CD8-positive, alpha-beta memory T cell (primary cell): Measurements from ENCODE around the gene LIAS. TPM values are rescaled to one million over a fixed set of nuclear protein-coding genes. Genes with fewer than 3 reads are reported as not detected.
"Not testable (repeated sequence)": the region's sequence is repeated elsewhere in the genome, so short reads cannot be mapped to it uniquely, and the experiment has no call there.

ENCODE experiments used
- CTCF ChIA-PET: fragments of 350-600 bp; sonication (Branson Sonifier 250); formaldehyde crosslinking; loops from one replicate; lab custom pipeline; 2021; ENCODE audit warnings: antibody characterized with exemption; lab: Charles Lee
- POLR2A ChIA-PET: fragments of 350-600 bp; sonication (Branson Sonifier 250); formaldehyde crosslinking; loops from one replicate; lab custom pipeline; 2021; ENCODE audit warnings: antibody characterized with exemption; lab: Charles Lee
- DNase-seq, 5 donors: peaks; one replicate each; pipeline versions ENCODE4 v3.0.0 to v3.0.0-alpha.2; 2020 to 2022; ENCODE audit warnings: mixed read lengths in 1 of 5
- H3K27ac ChIP-seq: one replicate; pipeline ENCODE4 v1.7.0; 2013; ENCODE audit warnings: low read depth, mild to moderate bottlenecking, low read length, moderate library complexity
- H3K27me3 ChIP-seq: 2 replicates; pipeline ENCODE4 v1.7.0; 2013; ENCODE audit warnings: low read length, mild to moderate bottlenecking; ENCODE audit not compliant: insufficient read depth, poor library complexity, severe bottlenecking
- H3K36me3 ChIP-seq: 2 replicates; pipeline ENCODE4 v1.7.0; 2013; ENCODE audit warnings: mild to moderate bottlenecking, low read length, moderate library complexity; ENCODE audit not compliant: insufficient read depth
- H3K4me1 ChIP-seq: 2 replicates; pipeline ENCODE4 v1.7.0; 2013; ENCODE audit warnings: mild to moderate bottlenecking, low read length, moderate library complexity; ENCODE audit not compliant: insufficient read depth
- H3K4me3 ChIP-seq: 2 replicates; pipeline ENCODE4 v1.7.0; 2013; ENCODE audit warnings: mild to moderate bottlenecking, low read length
- H3K9me3 ChIP-seq: 2 replicates; pipeline ENCODE4 v1.7.0; 2013; ENCODE audit warnings: mild to moderate bottlenecking, low read length
- H3K27ac Mint-ChIP-seq, 8 donors: one replicate each; pipeline ENCODE4 v1.8.0; 2020 to 2021; ENCODE audit warnings: mixed read lengths in 8 of 8, mild to moderate bottlenecking in 6 of 8, inconsistent platforms in 3 of 8, moderate library complexity in 3 of 8
- H3K27me3 Mint-ChIP-seq, 2 donors: one replicate each; pipeline ENCODE4 v1.8.0; 2020 to 2021; ENCODE audit warnings: mixed read lengths in 2 of 2, mild to moderate bottlenecking in 1 of 2, moderate library complexity in 1 of 2
- H3K36me3 Mint-ChIP-seq, 3 donors: one replicate each; pipeline ENCODE4 v1.8.0; 2020 to 2021; ENCODE audit warnings: mixed read lengths in 3 of 3, inconsistent platforms in 1 of 3, mild to moderate bottlenecking in 1 of 3
- H3K4me1 Mint-ChIP-seq, 3 donors: one replicate each; pipeline ENCODE4 v1.8.0; 2020 to 2021; ENCODE audit warnings: mixed read lengths in 3 of 3, inconsistent platforms in 1 of 3, mild to moderate bottlenecking in 1 of 3
- H3K4me3 Mint-ChIP-seq, 7 donors: one replicate each; pipeline ENCODE4 v1.8.0; 2020 to 2021; ENCODE audit warnings: mixed read lengths in 7 of 7, mild to moderate bottlenecking in 6 of 7, moderate library complexity in 4 of 7, inconsistent platforms in 2 of 7
- H3K9me3 Mint-ChIP-seq, 5 donors: one replicate each; pipeline ENCODE4 v1.8.0; 2020 to 2022; ENCODE audit warnings: mixed read lengths in 5 of 5, mild to moderate bottlenecking in 3 of 5, moderate library complexity in 2 of 5, inconsistent platforms in 1 of 5
- polyA plus RNA-seq: library from polyadenylated mRNA; unstranded; fragments of 300-500 nt; fragmentation: Illumina TruSeq; gene quantifications from one replicate; pipeline ENCODE4 v1.2.3, GENCODE V29; 2021
- total RNA-seq, 2 experiments: library from RNA; stranded (reverse); gene quantifications; one replicate each; pipeline ENCODE4 v1.2.3, GENCODE V29; 2021

Gene LIAS
- total RNA-seq (10 to 100 TPM; 34.0 to 38.0 TPM), polyA plus RNA-seq (13.0 TPM)

GRCh38 chr4:39458505-39459300 lies at the start of gene LIAS, which contains the start of gene RPL9:
LIAS (plus strand) TSS chr4:39459056; CDS start chr4:39459118, 62 bp downstream.
RPL9 (minus strand) TSS chr4:39458922; CDS start chr4:39458439, 483 bp downstream.
- Mint-ChIP-seq H3K9me3 (no peaks in the 10 kb centered on the region), H3K27me3 (no peaks in the 10 kb centered on the region), H3K4me3 (peak within 1 kb of the TSS; percentile 91 to 99 (median 98)), H3K4me1 (peaks cover 38 to 57% (median 57%) of the 10 kb centered on the region in 3 donors), H3K27ac (peak within 1 kb of the TSS; percentile 99 to 100 (median 100)), H3K36me3 (peaks cover 5 to 70% (median 22%) of the 10 kb centered on the region in 3 donors)
- Histone ChIP-seq H3K4me1 (peaks cover 26% of the 10 kb centered on the region), H3K27me3 (no peaks in the 10 kb centered on the region), H3K36me3 (peaks cover 25% of the 10 kb centered on the region), H3K9me3 (no peaks in the 10 kb centered on the region), H3K27ac (peak within 1 kb of the TSS; percentile 99), H3K4me3 (peak within 1 kb of the TSS; percentile 85)
- ChIA-PET POLR2A (interaction anchor here (0.5 to 3.2 kb wide), 12 partner anchors 8 to 413 kb away, joined by 3 to 25 read pairs (median 4); partner anchors contain the start of genes RFC1, SMIM14, UBE2K and UGDH), CTCF (interaction anchor here (0.6 to 2.4 kb wide), 7 partner anchors 10 to 523 kb away, joined by 3 to 14 read pairs (median 4); partner anchors contain the start of genes PDS5A, RFC1 and UBE2K)
- peak; percentile 81 to 97 (median 93) for DNase-seq

GRCh38 chr4:39410415-39410814 lies 48.4 kb upstream of the LIAS start:
- Histone ChIP-seq H3K36me3 (no peaks in the 10 kb centered on the region), H3K9me3 (no peaks in the 10 kb centered on the region), H3K4me3 (no peak overlapping the region), H3K27ac (no peak overlapping the region), H3K4me1 (no peaks in the 10 kb centered on the region), H3K27me3 (no peaks in the 10 kb centered on the region)
- H3K4me3 Mint-ChIP-seq: no peak overlapping the region
- POLR2A ChIA-PET: no interaction called here
- DNase-seq: no peak
- CTCF ChIA-PET: no interaction called here
- no peak overlapping the region for H3K27ac Mint-ChIP-seq
- H3K27me3 Mint-ChIP-seq: peaks cover 0 to 17% of the 10 kb centered on the region in 2 donors
- H3K4me1 Mint-ChIP-seq: no peaks in the 10 kb centered on the region
- no peaks in the 10 kb centered on the region for H3K36me3 Mint-ChIP-seq
- no peaks in the 10 kb centered on the region for H3K9me3 Mint-ChIP-seq

- peaks cover 0 to 17% of the 10 kb centered on the region in 2 donors for H3K27me3 Mint-ChIP-seq
- H3K4me1 Mint-ChIP-seq, H3K27me3 ChIP-seq, H3K9me3 Mint-ChIP-seq, H3K27ac Mint-ChIP-seq, H3K9me3 ChIP-seq, H3K36me3 Mint-ChIP-seq, DNase-seq, H3K27ac ChIP-seq, H3K36me3 ChIP-seq, H3K4me3 ChIP-seq, H3K4me1 ChIP-seq, CTCF ChIA-PET, POLR2A ChIA-PET, H3K4me3 Mint-ChIP-seq: not testable (repeated sequence)
Observed at GRCh38 chr4:39411561-39411960, 47.3 kb upstream of the LIAS start.

GRCh38 chr4:39415678-39416283 lies 43.1 kb upstream of the LIAS start:
- POLR2A ChIA-PET: no interaction called here
- no peaks in the 10 kb centered on the region for H3K9me3 Mint-ChIP-seq
- H3K36me3 Mint-ChIP-seq: no peaks in the 10 kb centered on the region
- peaks cover 0 to 11% of the 10 kb centered on the region in 2 donors for H3K27me3 Mint-ChIP-seq
- Histone ChIP-seq H3K4me1 (no peaks in the 10 kb centered on the region), H3K27me3 (no peaks in the 10 kb centered on the region), H3K27ac (no peak overlapping the region), H3K9me3 (no peaks in the 10 kb centered on the region), H3K4me3 (no peak overlapping the region), H3K36me3 (no peaks in the 10 kb centered on the region)
- DNase-seq: no peak
- H3K4me1 Mint-ChIP-seq: no peaks in the 10 kb centered on the region
- H3K27ac Mint-ChIP-seq: no peak overlapping the region
- CTCF ChIA-PET: no interaction called here
- no peak overlapping the region for H3K4me3 Mint-ChIP-seq

GRCh38 chr4:39422247-39422646 lies 36.6 kb upstream of the LIAS start:
- DNase-seq: no peak
- CTCF ChIA-PET: no interaction called here
- Mint-ChIP-seq H3K36me3 (no peaks in the 10 kb centered on the region), H3K9me3 (no peaks in the 10 kb centered on the region), H3K4me1 (no peaks in the 10 kb centered on the region), H3K27me3 (peaks cover 0 to 2% of the 10 kb centered on the region in 2 donors), H3K27ac (no peak overlapping the region), H3K4me3 (no peak overlapping the region)
- POLR2A ChIA-PET: no interaction called here
- Histone ChIP-seq H3K27me3 (no peaks in the 10 kb centered on the region), H3K4me1 (no peaks in the 10 kb centered on the region), H3K4me3 (no peak overlapping the region), H3K27ac (no peak overlapping the region), H3K9me3 (no peaks in the 10 kb centered on the region), H3K36me3 (no peaks in the 10 kb centered on the region)

GRCh38 chr4:39425297-39425696 lies 33.6 kb upstream of the LIAS start:
- CTCF ChIA-PET, H3K27ac Mint-ChIP-seq, H3K4me1 Mint-ChIP-seq, POLR2A ChIA-PET, H3K36me3 Mint-ChIP-seq, H3K4me3 ChIP-seq, H3K9me3 Mint-ChIP-seq, H3K36me3 ChIP-seq, H3K9me3 ChIP-seq, DNase-seq, H3K4me3 Mint-ChIP-seq, H3K4me1 ChIP-seq, H3K27ac ChIP-seq, H3K27me3 ChIP-seq, H3K27me3 Mint-ChIP-seq: not testable (repeated sequence)

- no peak overlapping the region for H3K27ac Mint-ChIP-seq
- Histone ChIP-seq H3K9me3 (no peaks in the 10 kb centered on the region), H3K4me3 (no peak overlapping the region), H3K27ac (no peak overlapping the region), H3K36me3 (no peaks in the 10 kb centered on the region), H3K4me1 (no peaks in the 10 kb centered on the region), H3K27me3 (no peaks in the 10 kb centered on the region)
- H3K4me1 Mint-ChIP-seq: no peaks in the 10 kb centered on the region
- DNase-seq: no peak
- ChIA-PET CTCF (no interaction called here), POLR2A (no interaction called here)
- no peaks in the 10 kb centered on the region for H3K9me3 Mint-ChIP-seq
- H3K27me3 Mint-ChIP-seq: no peaks in the 10 kb centered on the region
- H3K36me3 Mint-ChIP-seq: no peaks in the 10 kb centered on the region
- H3K4me3 Mint-ChIP-seq: no peak overlapping the region
Observed at GRCh38 chr4:39426728-39427127, 32.1 kb upstream of the LIAS start.

- H3K27me3 Mint-ChIP-seq: no peaks in the 10 kb centered on the region
- H3K36me3 ChIP-seq: no peaks in the 10 kb centered on the region
- H3K4me3 Mint-ChIP-seq: no peak overlapping the region
- H3K36me3 Mint-ChIP-seq: no peaks in the 10 kb centered on the region
- no peak overlapping the region for H3K4me3 ChIP-seq
- H3K4me1 Mint-ChIP-seq: no peaks in the 10 kb centered on the region
- no peaks in the 10 kb centered on the region for H3K27me3 ChIP-seq
- H3K9me3 ChIP-seq: no peaks in the 10 kb centered on the region
- no peak for DNase-seq
- peak overlapping the region in 1 of 8 donors; percentile 4 for H3K27ac Mint-ChIP-seq
- POLR2A ChIA-PET: no interaction called here
- H3K4me1 ChIP-seq: no peaks in the 10 kb centered on the region
- no peaks in the 10 kb centered on the region for H3K9me3 Mint-ChIP-seq
- CTCF ChIA-PET: no interaction called here
- no peak overlapping the region for H3K27ac ChIP-seq
Observed at GRCh38 chr4:39427520-39428114, 31.2 kb upstream of the LIAS start.
